GM20000 (cell line): Measurements from ENCODE around the gene UBE3D.

Experiments used
- DNase-seq: peaks from one replicate; pipeline ENCODE4 v3.0.0; 2012; ENCODE audit warnings: low spot score
- TF ChIP-seq, protein P1 (sequence below): IDR thresholded peaks from 2 replicates; pipeline ENCODE4 v1.5.1; 2012; ENCODE audit warnings: mild to moderate bottlenecking, control low read depth; ENCODE audit errors: extremely low read depth, missing control alignments

UBE3D gene

DNA sequence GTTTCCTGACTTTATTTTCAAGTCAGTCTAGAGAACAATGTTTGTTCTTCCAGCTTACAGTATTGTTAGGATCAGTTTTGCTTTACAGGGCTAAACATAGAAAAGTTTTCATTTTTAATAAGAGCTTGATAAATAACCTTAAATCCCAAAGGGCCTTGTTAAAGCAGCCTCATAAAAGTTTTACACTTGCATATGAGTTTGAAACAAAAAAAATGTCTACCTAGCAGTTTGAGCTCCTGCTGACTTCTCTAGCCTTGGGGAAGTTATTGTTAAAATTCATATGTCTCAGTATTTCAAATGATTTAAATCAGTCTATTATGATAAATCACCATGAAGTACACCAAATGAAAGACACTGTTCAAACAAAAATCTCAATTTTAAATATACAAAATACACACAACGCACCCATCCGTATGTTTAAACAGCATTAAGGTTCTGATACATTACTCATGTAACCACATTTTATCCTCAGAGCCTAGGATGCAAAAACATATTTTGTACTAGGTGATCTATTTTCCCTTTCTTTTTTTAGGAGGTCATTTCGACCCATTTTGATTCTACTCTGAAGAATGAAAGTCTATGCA, 87.2 kb downstream of the UBE3D start:
- DNase-seq, result no peak
- TF ChIP-seq, protein P1, sequence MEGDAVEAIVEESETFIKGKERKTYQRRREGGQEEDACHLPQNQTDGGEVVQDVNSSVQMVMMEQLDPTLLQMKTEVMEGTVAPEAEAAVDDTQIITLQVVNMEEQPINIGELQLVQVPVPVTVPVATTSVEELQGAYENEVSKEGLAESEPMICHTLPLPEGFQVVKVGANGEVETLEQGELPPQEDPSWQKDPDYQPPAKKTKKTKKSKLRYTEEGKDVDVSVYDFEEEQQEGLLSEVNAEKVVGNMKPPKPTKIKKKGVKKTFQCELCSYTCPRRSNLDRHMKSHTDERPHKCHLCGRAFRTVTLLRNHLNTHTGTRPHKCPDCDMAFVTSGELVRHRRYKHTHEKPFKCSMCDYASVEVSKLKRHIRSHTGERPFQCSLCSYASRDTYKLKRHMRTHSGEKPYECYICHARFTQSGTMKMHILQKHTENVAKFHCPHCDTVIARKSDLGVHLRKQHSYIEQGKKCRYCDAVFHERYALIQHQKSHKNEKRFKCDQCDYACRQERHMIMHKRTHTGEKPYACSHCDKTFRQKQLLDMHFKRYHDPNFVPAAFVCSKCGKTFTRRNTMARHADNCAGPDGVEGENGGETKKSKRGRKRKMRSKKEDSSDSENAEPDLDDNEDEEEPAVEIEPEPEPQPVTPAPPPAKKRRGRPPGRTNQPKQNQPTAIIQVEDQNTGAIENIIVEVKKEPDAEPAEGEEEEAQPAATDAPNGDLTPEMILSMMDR, result no peak

DNA sequence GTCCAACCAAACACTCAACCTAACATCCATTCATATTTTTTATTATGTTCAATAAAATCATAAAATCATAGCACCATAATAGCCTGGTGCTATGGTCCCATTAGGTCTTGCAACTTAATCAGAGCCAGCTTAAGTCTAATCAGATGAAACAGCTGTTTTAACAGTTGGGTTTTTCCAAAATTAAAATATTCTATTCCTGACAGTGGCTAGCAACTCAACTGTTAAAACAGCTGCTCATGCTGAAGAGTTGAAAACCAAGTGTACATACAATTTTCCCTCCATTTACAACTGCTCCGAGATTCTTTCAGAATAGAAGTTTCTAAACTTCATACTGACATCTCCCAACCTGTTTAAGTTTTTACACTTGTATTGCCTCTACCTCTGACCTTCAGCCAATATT, 89.5 kb downstream of the UBE3D start:
- TF ChIP-seq, protein P1, result no peak
- no peak for DNase-seq

DNA sequence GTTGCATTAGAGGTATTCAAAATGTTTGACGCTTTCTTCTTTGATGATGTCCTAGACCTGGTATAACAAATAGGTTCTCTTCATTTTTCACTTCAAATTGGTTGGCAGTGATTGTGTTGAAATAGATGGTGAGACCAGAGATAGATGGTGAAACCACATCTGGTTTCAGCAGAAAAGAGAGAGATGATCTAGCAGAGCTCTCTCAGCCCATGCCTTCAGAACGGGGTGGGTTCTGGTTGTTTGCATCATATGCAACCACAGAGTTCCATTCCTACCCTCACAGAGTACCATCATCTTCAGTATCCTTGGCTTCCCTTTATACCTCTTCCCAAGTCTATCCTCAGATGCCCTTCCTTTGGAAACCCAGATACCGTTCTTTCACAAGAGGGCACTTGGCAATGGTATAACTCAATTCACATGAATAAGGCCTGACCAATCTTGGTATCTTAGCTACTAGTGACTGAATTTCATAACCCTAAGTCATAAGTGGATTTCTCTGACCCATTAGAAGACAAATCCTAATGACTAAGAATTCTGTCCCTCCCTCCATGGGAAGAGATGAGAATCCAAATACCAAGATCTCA, 93.7 kb downstream of the UBE3D start:
- TF ChIP-seq, protein P1, result no peak
- no peak for DNase-seq

DNA sequence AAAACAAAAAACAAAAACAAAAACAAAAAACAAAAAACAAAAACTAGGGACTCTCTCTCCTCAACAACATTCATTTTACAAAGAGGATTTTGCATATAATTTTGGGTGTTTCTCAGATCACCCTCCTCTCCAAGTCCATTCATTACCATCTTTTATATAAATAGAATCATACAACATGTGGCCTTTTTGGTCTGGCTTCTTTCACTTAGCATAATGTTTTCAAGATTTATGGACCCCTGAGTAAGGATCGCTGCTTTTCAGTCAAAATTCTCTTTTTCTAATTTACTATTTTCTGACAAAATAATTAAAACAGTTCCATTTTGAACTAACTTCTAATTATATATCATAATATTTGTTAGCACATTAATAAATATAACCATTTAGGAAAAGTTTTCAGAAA, 94.8 kb downstream of the UBE3D start:
- DNase-seq, result no peak
- TF ChIP-seq, protein P1, result no peak

DNA sequence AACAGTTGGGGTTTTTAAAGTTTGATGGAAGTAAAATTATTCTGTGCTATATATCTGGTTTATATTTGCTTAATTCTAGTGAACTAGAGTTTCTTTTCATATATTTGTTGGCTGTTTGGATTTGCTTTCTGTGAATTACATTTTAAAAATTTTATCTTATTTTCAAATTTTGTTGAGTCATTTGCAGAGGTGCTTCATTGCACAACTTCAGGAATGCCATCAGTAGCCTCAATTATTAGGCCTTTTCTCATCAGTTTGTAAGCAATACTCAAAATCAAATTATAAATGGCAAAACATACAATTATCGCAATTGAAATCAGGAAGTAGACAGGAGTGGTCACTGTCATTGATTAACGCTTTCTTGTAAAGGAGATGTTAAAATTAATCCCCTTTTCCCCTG, 96.9 kb downstream of the UBE3D start:
- TF ChIP-seq, protein P1, result no peak
- no peak for DNase-seq

DNA sequence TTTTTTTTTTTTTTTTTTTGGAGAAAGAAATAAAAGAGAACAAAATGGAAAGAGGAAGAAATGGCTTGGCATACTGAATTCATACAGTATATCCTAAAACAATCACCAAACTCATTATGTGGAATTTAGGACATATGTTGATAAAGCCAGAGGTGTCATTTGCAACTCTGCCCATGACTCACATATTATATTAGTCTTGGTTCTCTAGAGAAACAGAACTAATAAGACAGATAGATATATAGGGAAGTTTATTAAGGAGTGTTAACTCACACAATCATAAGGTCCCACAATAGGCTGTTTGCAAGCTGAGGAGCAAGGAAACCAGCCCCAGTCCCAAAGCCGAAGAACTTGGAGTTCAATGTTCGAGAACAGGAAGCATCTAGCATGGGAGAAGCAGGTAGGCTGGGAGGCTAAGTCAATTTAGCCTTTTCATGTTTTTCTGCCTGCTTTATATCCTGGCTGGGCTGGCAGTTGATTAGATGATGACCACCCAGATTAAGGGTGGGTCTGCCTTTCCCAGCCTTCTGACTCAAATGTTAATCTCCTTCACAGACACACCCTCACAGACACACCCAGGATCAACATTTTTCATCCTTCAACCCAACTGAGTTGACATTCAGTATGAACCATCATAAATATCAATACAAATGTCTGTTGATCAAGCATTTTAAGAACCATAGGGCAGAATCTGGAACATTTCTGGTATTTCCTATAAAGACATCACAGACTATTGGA, 102.3 kb downstream of the UBE3D start:
- no peak for DNase-seq
- TF ChIP-seq, protein P1, result no peak

DNA sequence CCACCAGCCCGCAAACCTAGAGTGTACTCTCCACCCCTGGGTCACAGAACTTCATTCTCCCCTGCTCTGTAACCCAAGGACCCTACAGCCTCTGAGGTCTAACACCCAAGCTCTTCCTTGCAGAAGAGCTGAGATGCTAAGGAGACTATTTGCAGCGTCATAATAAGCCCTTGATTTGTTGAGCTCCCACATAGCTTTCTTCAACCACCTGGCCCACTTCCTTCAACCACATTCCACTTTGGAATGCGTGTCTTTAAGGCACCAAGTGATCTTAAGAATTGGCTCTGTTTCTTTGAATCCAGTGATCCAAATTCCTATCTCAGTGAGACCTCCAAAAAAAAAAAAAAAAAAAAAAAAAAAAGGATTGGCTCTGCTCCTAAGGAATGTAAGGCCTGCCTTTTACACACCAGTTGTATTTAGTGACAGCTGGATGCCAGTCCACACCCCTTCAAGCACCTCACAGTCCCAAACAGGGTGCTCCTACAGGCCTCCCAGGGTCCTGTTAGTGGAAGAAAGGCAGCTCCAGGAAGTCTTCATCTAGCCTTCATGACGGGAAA, 106.2 kb downstream of the UBE3D start:
- TF ChIP-seq, protein P1, result no peak
- DNase-seq, result no peak
